AG10803 (cell line): ENCODE results near the gene FAM50B.

Experiments used
- DNase-seq: peaks from one replicate; pipeline ENCODE4 v3.0.0; 2010; ENCODE audit warnings: low read depth
- H3K4me3 ChIP-seq: 2 replicates; pipeline ENCODE4 v1.5.1; 2011; ENCODE audit warnings: mild to moderate bottlenecking, low read length, control low read depth
- TF ChIP-seq, protein P1 (sequence below): conservative IDR thresholded peaks from 2 replicates; pipeline ENCODE4 v1.5.1; 2011; ENCODE audit warnings: mild to moderate bottlenecking, low read length, control low read depth, inconsistent platforms

The FAM50B gene

DNA sequence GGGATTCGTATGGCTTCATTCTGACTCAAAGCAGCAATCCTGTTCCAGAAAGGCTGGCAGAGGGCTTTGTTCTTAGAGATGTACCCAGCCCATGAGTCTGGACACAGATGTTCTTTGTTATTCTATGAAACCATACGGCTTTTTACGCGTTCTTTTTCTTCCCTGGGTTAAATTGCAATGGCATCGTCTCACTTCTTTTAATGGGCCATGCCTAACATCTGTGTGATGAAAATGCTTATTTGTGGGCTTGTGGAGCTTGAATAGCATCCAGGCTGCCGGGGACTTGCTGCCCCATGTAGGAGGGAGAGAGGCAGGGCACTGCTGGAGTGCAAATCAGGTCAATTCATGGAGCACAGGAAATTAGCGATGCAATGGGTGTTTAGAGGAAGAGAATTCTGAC, 19.4 kb downstream of the FAM50B start:
- DNase-seq: peak; percentile 91

DNA sequence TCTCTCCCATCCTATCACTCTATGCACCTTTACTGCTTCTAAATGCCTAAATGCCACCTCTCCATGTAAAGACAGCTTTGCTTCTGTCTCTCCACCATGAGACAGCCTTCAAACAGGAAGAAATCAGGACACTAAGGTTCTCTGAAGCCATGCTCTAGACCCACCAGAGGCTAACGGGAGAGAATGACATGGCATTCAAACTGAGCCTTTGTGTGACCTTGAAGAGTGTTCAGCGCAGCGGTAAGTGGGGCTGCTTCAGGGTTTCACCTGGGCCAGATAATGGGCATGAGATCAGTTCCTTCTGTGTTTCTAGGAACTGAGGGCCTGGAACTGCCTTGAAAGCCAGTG, 20.1 kb downstream of the FAM50B start:
- DNase-seq: no peak
- TF ChIP-seq, protein P1, sequence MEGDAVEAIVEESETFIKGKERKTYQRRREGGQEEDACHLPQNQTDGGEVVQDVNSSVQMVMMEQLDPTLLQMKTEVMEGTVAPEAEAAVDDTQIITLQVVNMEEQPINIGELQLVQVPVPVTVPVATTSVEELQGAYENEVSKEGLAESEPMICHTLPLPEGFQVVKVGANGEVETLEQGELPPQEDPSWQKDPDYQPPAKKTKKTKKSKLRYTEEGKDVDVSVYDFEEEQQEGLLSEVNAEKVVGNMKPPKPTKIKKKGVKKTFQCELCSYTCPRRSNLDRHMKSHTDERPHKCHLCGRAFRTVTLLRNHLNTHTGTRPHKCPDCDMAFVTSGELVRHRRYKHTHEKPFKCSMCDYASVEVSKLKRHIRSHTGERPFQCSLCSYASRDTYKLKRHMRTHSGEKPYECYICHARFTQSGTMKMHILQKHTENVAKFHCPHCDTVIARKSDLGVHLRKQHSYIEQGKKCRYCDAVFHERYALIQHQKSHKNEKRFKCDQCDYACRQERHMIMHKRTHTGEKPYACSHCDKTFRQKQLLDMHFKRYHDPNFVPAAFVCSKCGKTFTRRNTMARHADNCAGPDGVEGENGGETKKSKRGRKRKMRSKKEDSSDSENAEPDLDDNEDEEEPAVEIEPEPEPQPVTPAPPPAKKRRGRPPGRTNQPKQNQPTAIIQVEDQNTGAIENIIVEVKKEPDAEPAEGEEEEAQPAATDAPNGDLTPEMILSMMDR: no peak

More for the DNA sequence above, 19.4 kb downstream of the FAM50B start:
- H3K4me3 ChIP-seq: peak overlapping the region; percentile 7
- TF ChIP-seq, protein P1: peak; percentile 29; the same call in 1 of the 2 replicates

GRCh38 chr6:3869632-3870527, 20.7 kb downstream of the FAM50B start:
- no peak overlapping the region for H3K4me3 ChIP-seq
- TF ChIP-seq, protein P1: no peak
- DNase-seq: no peak

More for the DNA sequence above, 20.1 kb downstream of the FAM50B start:
- no peak overlapping the region for H3K4me3 ChIP-seq

GRCh38 chr6:3870528-3870925, 21.4 kb downstream of the FAM50B start:
- H3K4me3 ChIP-seq: no peak overlapping the region
- DNase-seq: no peak
- TF ChIP-seq, protein P1: no peak

- no peak overlapping the region for H3K4me3 ChIP-seq
- TF ChIP-seq, protein P1: no peak
- no peak for DNase-seq
These were observed 22.3 kb downstream of the FAM50B start for GRCh38 chr6:3871515-3871914.

DNA sequence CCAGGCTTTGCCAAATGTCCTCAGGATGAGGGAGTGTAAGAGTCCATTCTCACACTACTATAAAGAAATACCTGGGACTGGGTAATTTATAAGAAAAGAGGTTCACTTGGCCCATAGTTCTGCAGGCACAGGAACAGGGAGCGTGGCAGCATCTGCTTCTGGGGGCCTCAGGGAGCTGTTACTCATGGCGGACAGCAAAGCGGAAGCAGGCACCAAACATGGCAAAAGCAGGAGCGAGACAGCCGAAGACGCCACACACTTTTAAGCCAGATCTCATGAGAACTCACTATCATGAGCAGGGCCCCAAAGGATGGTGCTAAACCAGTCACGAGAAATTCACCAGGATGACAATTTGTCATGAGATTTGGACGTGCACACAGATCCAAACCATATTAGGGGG, 22.8 kb downstream of the FAM50B start:
- H3K4me3 ChIP-seq: no peak overlapping the region
- no peak for DNase-seq
- TF ChIP-seq, protein P1: no peak

GRCh38 chr6:3872370-3872854, 23.2 kb downstream of the FAM50B start:
- DNase-seq: no peak
- no peak overlapping the region for H3K4me3 ChIP-seq
- TF ChIP-seq, protein P1: no peak
